ENCODE data around the gene EBF3. TPM values are rescaled to one million over a fixed set of nuclear protein-coding genes. Genes with fewer than 3 reads are reported as not detected.

The EBF3 gene
- total RNA-seq, 1 experiment from 2014 or later: not detected

GRCh38 chr10:129945941-129946760, 17.9 kb downstream of the EBF3 start:
- Mint-ChIP-seq H3K27ac (ENCODE audit: unreplicated experiment) (no peak overlapping the region), H3K4me1 (ENCODE audit: low read depth, unreplicated experiment) (no peaks in the 10 kb centered on the region), H3K27me3 (ENCODE audit: unreplicated experiment) (no peaks in the 10 kb centered on the region), H3K4me3 (ENCODE audit: low read depth, unreplicated experiment) (no peak overlapping the region), H3K9me3 (ENCODE audit: low read depth, unreplicated experiment) (no peaks in the 10 kb centered on the region), H3K36me3 (ENCODE audit: insufficient read depth, unreplicated experiment) (no peaks in the 10 kb centered on the region)
- CTCF ChIA-PET: no interaction called here
- intact Hi-C loops (cut with micrococcal nuclease; ENCODE audit: unreplicated experiment): no loop called here
- BruUV-seq (replicated peaks): no TSS peak
- DNase-seq: no peak
- no peak for TF ChIP-seq CTCF (IDR thresholded peaks at IDR 0.05; ENCODE audit: unreplicated experiment)

GRCh38 chr10:129945526-129945925, 18.5 kb downstream of the EBF3 start:
- no peak for DNase-seq
- H3K36me3 Mint-ChIP-seq (ENCODE audit: insufficient read depth, unreplicated experiment): no peaks in the 10 kb centered on the region
- intact Hi-C loops (cut with micrococcal nuclease; ENCODE audit: unreplicated experiment): no loop called here
- no peaks in the 10 kb centered on the region for H3K27me3 Mint-ChIP-seq (ENCODE audit: unreplicated experiment)
- H3K9me3 Mint-ChIP-seq (ENCODE audit: low read depth, unreplicated experiment): no peaks in the 10 kb centered on the region
- no peak for TF ChIP-seq CTCF (IDR thresholded peaks at IDR 0.05; ENCODE audit: unreplicated experiment)
- no TSS peak for BruUV-seq (replicated peaks)
- CTCF ChIA-PET: no interaction called here
- H3K27ac Mint-ChIP-seq (ENCODE audit: unreplicated experiment): no peak overlapping the region
- no peaks in the 10 kb centered on the region for H3K4me1 Mint-ChIP-seq (ENCODE audit: low read depth, unreplicated experiment)
- H3K4me3 Mint-ChIP-seq (ENCODE audit: low read depth, unreplicated experiment): no peak overlapping the region

GRCh38 chr10:129945064-129945463, 19.0 kb downstream of the EBF3 start:
- DNase-seq: no peak
- no TSS peak for BruUV-seq (replicated peaks)
- Mint-ChIP-seq H3K4me1 (ENCODE audit: low read depth, unreplicated experiment) (no peaks in the 10 kb centered on the region), H3K36me3 (ENCODE audit: insufficient read depth, unreplicated experiment) (no peaks in the 10 kb centered on the region), H3K27me3 (ENCODE audit: unreplicated experiment) (no peaks in the 10 kb centered on the region), H3K27ac (ENCODE audit: unreplicated experiment) (no peak overlapping the region), H3K9me3 (ENCODE audit: low read depth, unreplicated experiment) (no peaks in the 10 kb centered on the region), H3K4me3 (ENCODE audit: low read depth, unreplicated experiment) (no peak overlapping the region)
- no peak for TF ChIP-seq CTCF (IDR thresholded peaks at IDR 0.05; ENCODE audit: unreplicated experiment)
- intact Hi-C loops (cut with micrococcal nuclease; ENCODE audit: unreplicated experiment): no loop called here
- CTCF ChIA-PET: no interaction called here

GRCh38 chr10:129944456-129944855, 19.6 kb downstream of the EBF3 start:
- no peak for DNase-seq
- Mint-ChIP-seq H3K9me3 (ENCODE audit: low read depth, unreplicated experiment) (no peaks in the 10 kb centered on the region), H3K4me1 (ENCODE audit: low read depth, unreplicated experiment) (no peaks in the 10 kb centered on the region), H3K36me3 (ENCODE audit: insufficient read depth, unreplicated experiment) (no peaks in the 10 kb centered on the region), H3K27me3 (ENCODE audit: unreplicated experiment) (no peaks in the 10 kb centered on the region), H3K4me3 (ENCODE audit: low read depth, unreplicated experiment) (no peak overlapping the region), H3K27ac (ENCODE audit: unreplicated experiment) (no peak overlapping the region)
- no peak for TF ChIP-seq CTCF (IDR thresholded peaks at IDR 0.05; ENCODE audit: unreplicated experiment)
- CTCF ChIA-PET: no interaction called here
- BruUV-seq (replicated peaks): no TSS peak
- intact Hi-C loops (cut with micrococcal nuclease; ENCODE audit: unreplicated experiment): no loop called here

All from Calu3 (cell line).